ENCODE results near the gene IDNK.

The IDNK gene

GRCh38 chr9:83636813-83637212 is 13.9 kb downstream of the IDNK start:
- DNase-seq: no peak

- DNase-seq: no peak
These were observed 14.4 kb downstream of the IDNK start for GRCh38 chr9:83637389-83637788.

GRCh38 chr9:83639266-83639665 is 16.3 kb downstream of the IDNK start:
- no peak for DNase-seq

- no peak for DNase-seq
These were observed 19.9 kb downstream of the IDNK start for GRCh38 chr9:83642793-83643192.

- no peak for DNase-seq
These were observed 23.7 kb downstream of the IDNK start for GRCh38 chr9:83646500-83647239.

- DNase-seq: peak; percentile 53
These were observed 26.1 kb downstream of the IDNK start for GRCh38 chr9:83649080-83649479.

- DNase-seq: no peak
These were observed 26.6 kb downstream of the IDNK start for GRCh38 chr9:83649515-83649914.

GRCh38 chr9:83651558-83651957 is 28.6 kb downstream of the IDNK start:
- no peak for DNase-seq

- DNase-seq: no peak
These were observed 29.5 kb downstream of the IDNK start for GRCh38 chr9:83652433-83652832.

GRCh38 chr9:83655433-83655832 is 32.5 kb downstream of the IDNK start:
- no peak for DNase-seq

- DNase-seq: no peak
These were observed 33.2 kb downstream of the IDNK start for GRCh38 chr9:83656032-83656680.

GRCh38 chr9:83656952-83657351 is 34.0 kb downstream of the IDNK start:
- DNase-seq: no peak

GRCh38 chr9:83662933-83663332 is 40.0 kb downstream of the IDNK start:
- no peak for DNase-seq

GRCh38 chr9:83665580-83666200 is 42.7 kb downstream of the IDNK start:
- peak; percentile 62 for DNase-seq

- no peak for DNase-seq
These were observed 46.1 kb downstream of the IDNK start for GRCh38 chr9:83669067-83669466.

GRCh38 chr9:83670381-83670780 is 47.4 kb downstream of the IDNK start:
- DNase-seq: no peak

GRCh38 chr9:83671451-83671850 is 48.5 kb downstream of the IDNK start:
- DNase-seq: no peak

- DNase-seq: no peak
These were observed 52.5 kb downstream of the IDNK start for GRCh38 chr9:83675466-83675865.

GRCh38 chr9:83677596-83677995 is 54.7 kb downstream of the IDNK start:
- no peak for DNase-seq

GRCh38 chr9:83680233-83680632 is 57.3 kb downstream of the IDNK start:
- no peak for DNase-seq

GRCh38 chr9:83681490-83681889 is 58.5 kb downstream of the IDNK start:
- DNase-seq: no peak

GRCh38 chr9:83688921-83689320 is 66.0 kb downstream of the IDNK start:
- DNase-seq: peak; percentile 42

GRCh38 chr9:83691492-83691891 is 68.5 kb downstream of the IDNK start:
- no peak for DNase-seq

Measured in inflammatory macrophage treated with lipopolysaccharide for 4 hours (primary cell).